Lower leg skin (tissue), 4 donors: ENCODE measurements around the gene HRCT1. TPM values are rescaled to one million over a fixed set of nuclear protein-coding genes. Genes with fewer than 3 reads are reported as not detected.

ENCODE experiments used
- DNase-seq, 2 donors: peaks; one replicate each; pipeline ENCODE4 v3.0.0-alpha.2; 2019; ENCODE audit warnings: low spot score in 2 of 2
- H3K4me3 ChIP-seq: fragments of 200-600 bp; sonication (generic); 2 replicates; pipeline ENCODE4 v1.5.1; 2017; ENCODE audit warnings: mild to moderate bottlenecking, low read depth; ENCODE audit not compliant: poor library complexity, severe bottlenecking
- POLR2A ChIP-seq, 2 donors: fragments of 450-650 bp; IDR thresholded peaks; one replicate each; pipeline ENCODE4 v1.6.1; 2016 to 2017; ENCODE audit warnings: antibody characterized with exemption in 2 of 2, mild to moderate bottlenecking in 1 of 2, moderate library complexity in 1 of 2
- WGBS, 2 donors: methylation state at CpG; one replicate each; pipeline ENCODE4 v1.1.5; 2018; 5-methylcytosine and 5-hydroxymethylcytosine counted together
- intact Hi-C: fragments of 100-400 bp; cut with DNase I; formaldehyde crosslinking; loops from one replicate; pipeline ENCODE4 v1.15.0; 2023; ENCODE audit warnings: low total_unique reads
- total RNA-seq, 4 donors: library from RNA; depleted of rRNA; stranded (reverse); fragments of >200 nt; gene quantifications; one replicate each; pipeline ENCODE4 v1.1.0, GENCODE V29; 2016
- TF ChIP-seq, protein P1 (sequence below), 3 donors: fragments of 450-650 bp; IDR thresholded peaks; one replicate each; pipeline ENCODE4 v1.5.1; 2016; ENCODE audit warnings: antibody characterized with exemption in 3 of 3, mild to moderate bottlenecking in 3 of 3, moderate library complexity in 2 of 3

HRCT1 gene
- total RNA-seq, 4 donors from 2014 or later: 1.1 to 5.7 (median 3.9) TPM

- H3K4me3 ChIP-seq: no peak overlapping the region
- DNase-seq: peak in 1 of 2 donors; percentile 9
- 45 to 50% methylated on average over 3 of the region's 3 CpGs for WGBS, 2 donors
- intact Hi-C loops: no loop called here
- TF ChIP-seq, protein P1, sequence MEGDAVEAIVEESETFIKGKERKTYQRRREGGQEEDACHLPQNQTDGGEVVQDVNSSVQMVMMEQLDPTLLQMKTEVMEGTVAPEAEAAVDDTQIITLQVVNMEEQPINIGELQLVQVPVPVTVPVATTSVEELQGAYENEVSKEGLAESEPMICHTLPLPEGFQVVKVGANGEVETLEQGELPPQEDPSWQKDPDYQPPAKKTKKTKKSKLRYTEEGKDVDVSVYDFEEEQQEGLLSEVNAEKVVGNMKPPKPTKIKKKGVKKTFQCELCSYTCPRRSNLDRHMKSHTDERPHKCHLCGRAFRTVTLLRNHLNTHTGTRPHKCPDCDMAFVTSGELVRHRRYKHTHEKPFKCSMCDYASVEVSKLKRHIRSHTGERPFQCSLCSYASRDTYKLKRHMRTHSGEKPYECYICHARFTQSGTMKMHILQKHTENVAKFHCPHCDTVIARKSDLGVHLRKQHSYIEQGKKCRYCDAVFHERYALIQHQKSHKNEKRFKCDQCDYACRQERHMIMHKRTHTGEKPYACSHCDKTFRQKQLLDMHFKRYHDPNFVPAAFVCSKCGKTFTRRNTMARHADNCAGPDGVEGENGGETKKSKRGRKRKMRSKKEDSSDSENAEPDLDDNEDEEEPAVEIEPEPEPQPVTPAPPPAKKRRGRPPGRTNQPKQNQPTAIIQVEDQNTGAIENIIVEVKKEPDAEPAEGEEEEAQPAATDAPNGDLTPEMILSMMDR (IDR thresholded peaks at IDR 0.05): no peak
- no peak for TF ChIP-seq POLR2A (IDR thresholded peaks at IDR 0.05)
Observed at GRCh38 chr9:35859990-35860339, 46.0 kb upstream of the HRCT1 start.

GRCh38 chr9:35861161-35861897, 44.7 kb upstream of the HRCT1 start:
- intact Hi-C loops: no loop called here
- TF ChIP-seq POLR2A (IDR thresholded peaks at IDR 0.05): no peak
- TF ChIP-seq, protein P1 (IDR thresholded peaks at IDR 0.05): no peak
- H3K4me3 ChIP-seq: no peak overlapping the region
- peak in 1 of 2 donors; percentile 11 for DNase-seq
- 64 to 70% methylated on average over 12 of the region's 12 CpGs for WGBS, 2 donors

DNA sequence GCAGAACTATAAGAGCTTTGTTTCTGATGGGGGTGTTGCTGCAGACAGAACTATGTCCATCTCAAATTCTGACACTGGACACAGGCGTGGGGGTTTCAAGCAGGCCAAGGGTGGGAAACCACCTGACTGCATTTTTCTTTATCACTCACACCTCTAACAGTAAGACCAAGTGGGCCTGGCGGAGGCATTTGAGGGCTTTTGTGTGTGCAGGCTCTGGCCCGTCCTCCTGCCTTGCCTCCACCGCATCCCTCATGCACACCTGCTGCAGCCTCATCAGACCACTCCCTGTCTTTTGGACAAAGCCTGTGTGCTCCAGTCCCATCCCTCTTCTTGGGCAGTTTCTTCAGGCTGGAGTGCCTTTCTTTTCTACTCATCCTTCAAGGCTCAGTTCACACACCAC, 43.7 kb upstream of the HRCT1 start:
- TF ChIP-seq, protein P1 (IDR thresholded peaks at IDR 0.05): no peak
- TF ChIP-seq POLR2A (IDR thresholded peaks at IDR 0.05): no peak
- intact Hi-C loops: no loop called here
- H3K4me3 ChIP-seq: no peak overlapping the region
- peak in 1 of 2 donors; percentile 4 for DNase-seq
- WGBS, 2 donors: 77 to 84% methylated on average over 4 of the region's 4 CpGs

DNA sequence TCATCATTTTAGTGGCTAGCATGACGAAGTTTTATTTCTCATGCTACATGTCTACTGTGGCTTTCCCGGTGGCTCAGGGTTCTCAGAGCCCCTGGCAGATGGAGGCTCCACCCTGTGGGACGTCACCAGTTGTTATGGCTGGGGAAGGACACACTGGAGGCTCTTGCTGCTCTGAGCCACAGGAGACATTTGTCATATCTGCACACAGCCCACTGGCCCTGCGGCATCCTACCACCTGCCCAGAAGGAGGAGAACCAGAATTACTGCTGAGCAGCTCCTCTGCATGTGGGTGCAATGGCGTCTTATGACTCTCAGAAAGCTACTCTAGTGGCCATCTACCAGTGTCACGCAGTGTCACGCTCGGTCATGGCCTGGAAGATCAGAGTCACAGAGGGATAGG, 42.4 kb upstream of the HRCT1 start:
- intact Hi-C loops: no loop called here
- DNase-seq: peak in 1 of 2 donors; percentile 3
- 71 to 75% methylated on average over 8 of the region's 8 CpGs for WGBS, 2 donors
- no peak overlapping the region for H3K4me3 ChIP-seq
- no peak for TF ChIP-seq POLR2A (IDR thresholded peaks at IDR 0.05)
- TF ChIP-seq, protein P1 (IDR thresholded peaks at IDR 0.05): no peak

- no peak overlapping the region for H3K4me3 ChIP-seq
- TF ChIP-seq POLR2A (IDR thresholded peaks at IDR 0.05): no peak
- TF ChIP-seq, protein P1 (IDR thresholded peaks at IDR 0.05): no peak
- no peak for DNase-seq
- intact Hi-C loops: no loop called here
- 84 to 85% methylated on average over 8 of the region's 8 CpGs for WGBS, 2 donors
Observed at GRCh38 chr9:35864695-35865255, 41.2 kb upstream of the HRCT1 start.
